T-helper 1 cell treated with Interleukin-12 subunit alpha and Interleukin-12 subunit beta and Interleukin-4 antibody, amounts not matched to agents 30 ng/mL and 1 ng/mL, for 36 hours (primary cell): Measurements from ENCODE around the gene CHCHD4. TPM values are rescaled to one million over a fixed set of nuclear protein-coding genes. Genes with fewer than 3 reads are reported as not detected.

ENCODE experiments used
- intact Hi-C: fragments of 100-400 bp; cut with micrococcal nuclease; formaldehyde crosslinking; loops from one replicate; pipeline ENCODE4 v1.15.1; 2024
- total RNA-seq: library from RNA; stranded (reverse); gene quantifications from 2 replicates; pipeline ENCODE4 v1.2.3, GENCODE V29; 2022

Gene CHCHD4
- total RNA-seq, 1 donor from 2014 or later, result 13.8 TPM

- intact Hi-C loops, result no loop called here
These were observed 26.0 kb upstream of the CHCHD4 start for GRCh38 chr3:14150491-14151230.

GRCh38 chr3:14150078-14150477 is 25.4 kb upstream of the CHCHD4 start:
- intact Hi-C loops, result no loop called here

GRCh38 chr3:14148041-14148985 is 23.6 kb upstream of the CHCHD4 start:
- intact Hi-C loops, result no loop called here

GRCh38 chr3:14147617-14148016 is 22.9 kb upstream of the CHCHD4 start:
- intact Hi-C loops, result no loop called here

GRCh38 chr3:14147066-14147435 is 22.4 kb upstream of the CHCHD4 start:
- intact Hi-C loops, result no loop called here

- intact Hi-C loops, result no loop called here
These were observed 21.9 kb upstream of the CHCHD4 start for GRCh38 chr3:14146381-14147065.

- intact Hi-C loops, result no loop called here
These were observed 21.2 kb upstream of the CHCHD4 start for GRCh38 chr3:14145670-14146380.

GRCh38 chr3:14145236-14145635 is 20.6 kb upstream of the CHCHD4 start:
- intact Hi-C loops, result no loop called here

GRCh38 chr3:14144423-14145075 is 19.9 kb upstream of the CHCHD4 start:
- intact Hi-C loops, result loop anchor here (1.0 to 5.0 kb wide), 8 partner anchors 20 to 722 kb away; partner anchors contain the start of genes CCDC174, CHCHD4, LSM3 and NUP210

GRCh38 chr3:14143271-14144225 is 18.9 kb upstream of the CHCHD4 start:
- intact Hi-C loops, result loop anchor here (1.0 to 5.0 kb wide), 8 partner anchors 19 to 721 kb away; partner anchors contain the start of genes CCDC174, CHCHD4, LSM3 and NUP210

- intact Hi-C loops, result loop anchor here (5.0 kb wide), 1 partner anchor 720 kb away; the partner anchor contains the start of gene NUP210
These were observed 18.0 kb upstream of the CHCHD4 start for GRCh38 chr3:14142567-14143270.

GRCh38 chr3:14141602-14142341 is 17.1 kb upstream of the CHCHD4 start:
- intact Hi-C loops, result loop anchor here (5.0 kb wide), 1 partner anchor 719 kb away; the partner anchor contains the start of gene NUP210

- intact Hi-C loops, result loop anchor here (5.0 kb wide), 1 partner anchor 719 kb away; the partner anchor contains the start of gene NUP210
These were observed 16.5 kb upstream of the CHCHD4 start for GRCh38 chr3:14141144-14141543.

- intact Hi-C loops, result loop anchor here (5.0 kb wide), 1 partner anchor 718 kb away; the partner anchor contains the start of gene NUP210
These were observed 16.0 kb upstream of the CHCHD4 start for GRCh38 chr3:14140668-14141067.

- intact Hi-C loops, result loop anchor here (5.0 kb wide), 1 partner anchor 717 kb away; the partner anchor contains the start of gene NUP210
These were observed 15.1 kb upstream of the CHCHD4 start for GRCh38 chr3:14139771-14140170.

- intact Hi-C loops, result no loop called here
These were observed 14.4 kb upstream of the CHCHD4 start for GRCh38 chr3:14138878-14139655.
